Heart right ventricle (tissue), 16 donors: ENCODE results near the gene SRRT. TPM values are rescaled to one million over a fixed set of nuclear protein-coding genes. Genes with fewer than 3 reads are reported as not detected.
"Not testable (repeated sequence)": the region's sequence is repeated elsewhere in the genome, so short reads cannot be mapped to it uniquely, and the experiment has no call there.

ENCODE experiments used
- ATAC-seq, 8 donors: fragments of 200-7000 bp; cut with Tn5 transposase; one replicate each; pipeline ENCODE4 v1.9.1; 2020; ENCODE audit warnings: mild to moderate bottlenecking in 8 of 8, moderate library complexity in 8 of 8, moderate number of reproducible peaks in 1 of 8
- DNase-seq, 2 donors: peaks; one replicate each; pipeline ENCODE4 v3.0.0-alpha.2; 2020
- H3K27ac ChIP-seq, 10 donors: fragments of 200-600 bp; sonication (generic) in 2 of 10; one replicate each; pipeline versions ENCODE4 v1.5.0 to v1.8.0; 2020 to 2022; ENCODE audit warnings: mild to moderate bottlenecking in 3 of 10
- H3K27me3 ChIP-seq, 7 donors: fragments of 200-600 bp; one replicate each; pipeline ENCODE4 v1.8.0; 2021 to 2022; ENCODE audit warnings: mild to moderate bottlenecking in 2 of 7
- H3K36me3 ChIP-seq, 9 donors: fragments of 200-600 bp; sonication (generic) in 1 of 9; one replicate each; pipeline versions ENCODE4 v1.5.0 to v1.8.0; 2020 to 2022; ENCODE audit warnings: mild to moderate bottlenecking in 2 of 9
- H3K4me1 ChIP-seq, 9 donors: fragments of 200-600 bp; sonication (generic) in 1 of 9; one replicate each; pipeline versions ENCODE4 v1.5.0 to v1.8.0; 2020 to 2022; ENCODE audit warnings: mild to moderate bottlenecking in 4 of 9
- H3K4me3 ChIP-seq, 10 donors: fragments of 200-600 bp; sonication (generic) in 2 of 10; one replicate each; pipeline versions ENCODE4 v1.5.0 to v1.8.0; 2020 to 2022; ENCODE audit warnings: mild to moderate bottlenecking in 7 of 10, moderate library complexity in 2 of 10
- H3K9me3 ChIP-seq, 11 donors: fragments of 200-600 bp in 10 of 11; sonication (generic) in 2 of 11; one replicate each; pipeline versions ENCODE4 v1.5.0 to v1.8.0; 2013 to 2022; ENCODE audit warnings: mild to moderate bottlenecking in 2 of 11, control low read depth in 1 of 11, moderate library complexity in 1 of 11
- CTCF ChIP-seq, 9 donors: fragments of 200-600 bp; sonication (generic) in 2 of 9; IDR thresholded peaks; one replicate each; pipeline versions ENCODE4 v1.5.0 to v1.8.0; 2021 to 2022; ENCODE audit warnings: antibody characterized with exemption in 9 of 9, mild to moderate bottlenecking in 5 of 9, moderate library complexity in 1 of 9
- WGBS, 2 donors: extraction: QIAGEN DNeasy Blood & Tissue Kit; methylation state at CpG; one replicate each; pipeline ENCODE4 v1.1.7; 2013; ENCODE audit warnings: inconsistent platforms in 1 of 2; 5-methylcytosine and 5-hydroxymethylcytosine counted together
- intact Hi-C, 10 donors: fragments of 100-400 bp; cut with DNase I; formaldehyde crosslinking; loops; one replicate each; pipeline versions ENCODE4 v1.11.1 to v1.14.2; 2022
- polyA plus RNA-seq, 2 donors: library from polyadenylated mRNA; stranded (reverse); fragments of 200-250 nt; gene quantifications; one replicate each; pipeline ENCODE4 v1.2.3, GENCODE V29; 2013
- total RNA-seq, 10 donors: library from RNA; stranded (reverse); fragmentation: NEBNext Ultra II Directional in 3 of 10; extraction: Animal tissue kit (Norgen Biotek cat#: 25700) in 3 of 10; gene quantifications; one replicate each; pipeline versions ENCODE4 v1.2.1 to v1.2.4, GENCODE V29; 2021 to 2023
- donor health status: Arrhythmogenic right ventricular cardiomyopathy.
- donor health status: ischemic (EF 13 %, LVEDD 7.1; RV severe dilation, severe dysfunction).
- donor health status: healthy with polysubstance abuse.
- donor health status: DM: no; HTN: yes; CAD: no.
- donor health status: DM: no; HTN: no; CAD: no.
- donor health status: ischemic (EF 25% LVEDD 6.9; RV normal size, moderate dysfunction).
- donor health status: ischemic (EF 25% LVEDD 5.7; RV mildly dilated, moderate dysfunction).
- donor health status: healthy.
- donor health status: DM: yes; HTN: yes; CAD: no.
- donor health status: Ischemic cardiomyopathy.
- donor health status: ischemic (EF 35%, LVEDD 5.7; RV mildly dilated, moderate dysfunction).
- donor health status: nonischemic (EF 11% LVEDD 7.7; RV severe dilation, severe dysfunction).
- donor health status: DM: yes; HTN: yes; CAD: no.
- donor health status: PGD.
- donor health status: ischemic (EF 29% LVEDD 5.4; RV normal size, mild dysfunction).
- donor health status: nonischemic (EF 23%, LVEDD 6.1; RV moderate dilation, normal function).

SRRT gene
- total and polyA plus RNA-seq, 12 donors = 38.4 to 69.5 (median 49.6) TPM

GRCh38 chr7:100847360-100847759, 27.5 kb upstream of the SRRT start:
- Histone ChIP-seq H3K4me3 (no peak overlapping the region), H3K36me3 (no peaks in the 10 kb centered on the region), H3K27me3 (no peaks in the 10 kb centered on the region), H3K9me3 (no peaks in the 10 kb centered on the region), H3K4me1 (peaks cover 4 to 15% (median 8%) of the 10 kb centered on the region in 9 donors), H3K27ac (no peak overlapping the region)
- no peak for DNase-seq
- no peak for ATAC-seq
- TF ChIP-seq CTCF (IDR thresholded peaks at IDR 0.05) = no peak
- WGBS, 2 donors = 96 to 98% methylated on average over 4 of the region's 4 CpGs
- intact Hi-C loops = no loop called here

- ATAC-seq (peak; percentile 99 to 100 (median 99)), DNase-seq (peak; percentile 90 to 92)
- peaks cover 8 to 21% (median 16%) of the 10 kb centered on the region in 9 donors for H3K4me1 ChIP-seq
- no peaks in the 10 kb centered on the region for H3K9me3 ChIP-seq
- intact Hi-C loops = loop anchor here (1.0 to 10.0 kb wide), 9 partner anchors 27 to 377 kb away; partner anchors contain the start of genes POP7 (in 4 of the 10) and TSC22D4 (in 1 of the 10)
- 1% methylated on average over 65 to 71 of the region's 71 CpGs for WGBS, 2 donors
- peak within 1 kb of the TSS in 9 of 10 donors; percentile 54 to 90 (median 70) for H3K27ac ChIP-seq
- peak within 1 kb of the TSS; percentile 52 to 91 (median 72) for H3K4me3 ChIP-seq
- TF ChIP-seq CTCF (IDR thresholded peaks at IDR 0.05) = peak; percentile 76 to 99 (median 95)
- peaks cover 0 to 23% (median 0%) of the 10 kb centered on the region in 9 donors for H3K36me3 ChIP-seq
- no peaks in the 10 kb centered on the region for H3K27me3 ChIP-seq
Observed at GRCh38 chr7:100852048-100852872, 22.6 kb upstream of the SRRT start, which contains the start of gene SLC12A9. TSS of gene SLC12A9 (plus strand) at chr7:100852713. CDS start at chr7:100854198, 1,485 bp downstream.

DNA sequence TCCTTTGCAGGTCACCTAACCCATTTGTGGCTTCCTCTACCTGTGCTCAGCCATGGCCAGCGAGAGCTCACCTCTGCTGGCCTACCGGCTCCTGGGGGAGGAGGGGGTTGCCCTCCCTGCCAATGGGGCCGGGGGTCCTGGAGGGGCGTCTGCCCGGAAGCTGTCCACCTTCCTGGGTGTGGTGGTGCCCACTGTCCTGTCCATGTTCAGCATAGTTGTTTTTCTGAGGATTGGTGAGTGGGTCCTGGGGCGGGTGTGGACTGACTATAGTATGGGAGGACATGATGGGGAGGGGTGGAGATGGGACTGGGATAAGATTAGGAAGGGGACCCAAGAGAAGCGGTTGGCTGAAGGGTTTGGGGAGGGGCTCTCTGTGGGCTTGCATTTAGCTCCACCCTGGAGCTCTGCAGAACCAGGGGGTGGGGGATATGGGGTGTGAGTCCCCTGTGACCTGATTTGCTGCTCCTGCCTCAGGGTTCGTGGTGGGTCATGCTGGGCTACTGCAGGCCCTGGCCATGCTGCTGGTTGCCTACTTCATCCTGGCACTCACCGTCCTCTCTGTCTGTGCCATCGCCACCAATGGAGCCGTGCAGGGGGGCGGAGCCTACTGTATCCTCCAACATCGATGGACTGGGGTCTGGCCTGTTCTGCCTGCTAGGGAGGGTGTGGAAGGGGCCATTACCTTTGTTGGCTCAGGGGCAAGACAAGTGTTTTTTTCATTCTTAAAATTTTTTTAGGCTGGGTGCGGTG, 20.6 kb upstream of the SRRT start:
- ATAC-seq = no peak
- Histone ChIP-seq H3K4me1 (peaks cover 8 to 21% (median 16%) of the 10 kb centered on the region in 9 donors), H3K4me3 (peak overlapping the region in 1 of 10 donors; percentile 91), H3K27ac (no peak overlapping the region), H3K27me3 (no peaks in the 10 kb centered on the region), H3K36me3 (peaks cover 0 to 42% (median 0%) of the 10 kb centered on the region in 9 donors), H3K9me3 (no peaks in the 10 kb centered on the region)
- no peak for DNase-seq
- 91% methylated on average over 14 of the region's 14 CpGs for WGBS, 2 donors
- TF ChIP-seq CTCF (IDR thresholded peaks at IDR 0.05) = no peak
- intact Hi-C loops = loop anchor here in 7 of 10 donors (5.0 to 10.0 kb wide), 5 partner anchors 52 to 380 kb away; partner anchors contain the start of genes POP7 (in 4 of the 7) and TSC22D4 (in 1 of the 7)

DNA sequence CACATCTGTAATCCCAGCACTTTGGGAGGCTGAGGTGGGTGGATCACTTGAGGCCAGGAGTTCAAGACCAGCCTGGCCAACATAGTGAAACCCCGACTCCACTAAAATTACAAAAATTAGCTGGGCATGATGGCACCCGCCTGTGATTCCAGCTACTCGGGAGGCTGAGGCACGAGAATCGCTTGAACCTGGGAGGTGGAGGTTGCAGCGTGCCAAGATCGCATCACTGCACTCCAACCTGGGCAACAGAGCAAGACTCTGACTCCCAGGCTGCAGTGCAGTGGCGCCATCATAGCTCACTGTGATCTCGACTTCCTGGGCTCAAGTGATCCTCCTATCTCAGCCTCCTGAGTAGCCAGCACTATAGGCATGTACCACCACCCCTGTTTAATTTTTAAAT, 20.0 kb upstream of the SRRT start:
- H3K9me3 ChIP-seq, H3K4me3 ChIP-seq, ATAC-seq, H3K27ac ChIP-seq, H3K27me3 ChIP-seq, DNase-seq: not testable (repeated sequence)
- intact Hi-C loops = loop anchor here in 7 of 10 donors (5.0 to 10.0 kb wide), 5 partner anchors 53 to 380 kb away; partner anchors contain the start of genes POP7 (in 4 of the 7) and TSC22D4 (in 1 of the 7)
- peaks cover 8 to 21% (median 16%) of the 10 kb centered on the region in 9 donors for H3K4me1 ChIP-seq
- WGBS, 2 donors = 96% methylated on average over 9 of the region's 9 CpGs
- peaks cover 0 to 48% (median 0%) of the 10 kb centered on the region in 9 donors for H3K36me3 ChIP-seq
